Measurements from ENCODE around the gene MRPL34.
A peak's percentile ranks its signal among the peaks of the same experiment; 100 is the strongest.
"Not testable (repeated sequence)": the region's sequence is repeated elsewhere in the genome, so short reads cannot be mapped to it uniquely, and the experiment has no call there.

Gene MRPL34

GRCh38 chr19:17285415-17286135, 20.1 kb upstream of the MRPL34 start:
- DNase-seq (ENCODE audit: low spot score), result no peak

GRCh38 chr19:17286263-17286662, 19.4 kb upstream of the MRPL34 start:
- DNase-seq (ENCODE audit: low spot score), result no peak

GRCh38 chr19:17286752-17287151, 18.9 kb upstream of the MRPL34 start:
- no peak for DNase-seq (ENCODE audit: low spot score)

- peak; percentile 95 for DNase-seq (ENCODE audit: low spot score)
Measured at GRCh38 chr19:17289489-17289888, 16.2 kb upstream of the MRPL34 start.

- DNase-seq (ENCODE audit: low spot score), result peak; percentile 95
Measured at GRCh38 chr19:17292301-17293074, 13.2 kb upstream of the MRPL34 start.

GRCh38 chr19:17293605-17294004, 12.1 kb upstream of the MRPL34 start:
- no peak for DNase-seq (ENCODE audit: low spot score)

GRCh38 chr19:17294051-17294891, 11.4 kb upstream of the MRPL34 start:
- peak; percentile 62 for DNase-seq (ENCODE audit: low spot score)

- DNase-seq (ENCODE audit: low spot score), result not testable (repeated sequence)
Measured at GRCh38 chr19:17295551-17295950, 10.1 kb upstream of the MRPL34 start.

- DNase-seq (ENCODE audit: low spot score), result no peak
Measured at GRCh38 chr19:17296273-17296672, 9.4 kb upstream of the MRPL34 start.

- no peak for DNase-seq (ENCODE audit: low spot score)
Measured at GRCh38 chr19:17296976-17297375, 8.7 kb upstream of the MRPL34 start.

- no peak for DNase-seq (ENCODE audit: low spot score)
Measured at GRCh38 chr19:17300992-17301619, 4.6 kb upstream of the MRPL34 start.

GRCh38 chr19:17302391-17303166, 3.1 kb upstream of the MRPL34 start:
- no peak for DNase-seq (ENCODE audit: low spot score)

- peak; percentile 95 for DNase-seq (ENCODE audit: low spot score)
Measured at GRCh38 chr19:17303167-17303939, 2.3 kb upstream of the MRPL34 start, which contains the start of gene ABHD8. ABHD8 (minus strand) TSS chr19:17303425; CDS start chr19:17301616, 1,809 bp downstream.

GRCh38 chr19:17303940-17304267, 1.8 kb upstream of the MRPL34 start:
- DNase-seq (ENCODE audit: low spot score), result no peak

- no peak for DNase-seq (ENCODE audit: low spot score)
Measured at GRCh38 chr19:17304386-17305215, 1.1 kb upstream of the MRPL34 start.

GRCh38 chr19:17305216-17305516, 506 bp upstream of the MRPL34 start:
- no peak for DNase-seq (ENCODE audit: low spot score)

- no peak for DNase-seq (ENCODE audit: low spot score)
Measured at GRCh38 chr19:17306285-17306714, 628 bp downstream of the MRPL34 start.

GRCh38 chr19:17307876-17308377, 2.3 kb downstream of the MRPL34 start:
- no peak for DNase-seq (ENCODE audit: low spot score)

- peak; percentile 98 for DNase-seq (ENCODE audit: low spot score)
Measured at GRCh38 chr19:17309198-17309964, 3.7 kb downstream of the MRPL34 start, which contains the start of gene DDA1. DDA1 (plus strand) TSS chr19:17309563; CDS start chr19:17309655, 92 bp downstream.
